HG02678 (cell line): ENCODE results near the gene SH3RF1.
"Not testable (repeated sequence)": the region's sequence is repeated elsewhere in the genome, so short reads cannot be mapped to it uniquely, and the experiment has no call there.

Experiments
- ATAC-seq: cut with Tn5 transposase; IDR thresholded peaks from one replicate; pipeline ENCODE4 v1.9.1; 2021; ENCODE audit warnings: mild to moderate bottlenecking, moderate library complexity; ENCODE audit not compliant: unreplicated experiment

The SH3RF1 gene

DNA sequence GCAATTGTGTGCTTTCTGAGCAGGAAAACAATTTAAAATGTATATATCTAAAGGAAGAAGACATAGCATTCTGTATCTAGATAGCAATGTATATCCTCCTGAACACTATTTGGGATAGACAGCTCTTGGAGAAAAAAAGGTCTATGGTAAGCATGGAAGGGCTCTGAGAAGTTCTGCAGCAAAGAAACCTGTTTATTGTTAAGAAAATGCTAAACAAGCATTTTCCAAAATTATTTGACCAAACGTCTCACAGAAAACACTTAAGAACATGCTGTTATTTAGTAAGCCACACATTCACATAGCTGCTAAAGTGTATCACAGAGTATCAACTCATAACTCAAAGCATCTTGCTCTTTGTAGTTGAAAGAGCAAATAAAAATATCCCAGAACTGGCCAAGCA, 67.9 kb downstream of the SH3RF1 start:
- ATAC-seq = no peak

DNA sequence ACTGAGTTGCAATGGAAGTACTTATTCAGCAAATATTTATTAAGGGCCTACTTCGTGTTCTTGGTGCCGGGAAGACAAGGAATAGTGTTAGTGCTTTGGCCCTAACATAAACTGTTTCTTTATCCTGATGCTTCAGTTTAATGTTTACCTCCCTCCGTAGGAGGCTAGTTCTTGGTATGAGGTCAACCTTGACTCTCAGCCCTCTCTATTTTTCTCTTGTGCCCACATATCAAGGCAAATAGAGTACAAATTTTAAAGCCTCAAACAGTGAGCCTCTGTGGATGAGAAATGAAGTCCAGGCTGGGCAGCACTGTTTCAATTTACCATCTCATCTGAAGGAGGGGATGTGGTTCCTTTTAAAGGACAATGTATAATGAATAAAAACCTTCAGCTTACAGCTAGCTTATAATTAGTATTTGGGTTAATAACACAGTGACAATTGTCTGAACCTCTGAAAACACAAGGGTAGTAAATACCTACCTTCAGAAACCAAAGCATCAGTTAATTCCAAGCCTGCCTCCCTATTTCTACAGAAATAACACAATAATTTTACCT, 68.5 kb downstream of the SH3RF1 start:
- ATAC-seq = peak; percentile 71

DNA sequence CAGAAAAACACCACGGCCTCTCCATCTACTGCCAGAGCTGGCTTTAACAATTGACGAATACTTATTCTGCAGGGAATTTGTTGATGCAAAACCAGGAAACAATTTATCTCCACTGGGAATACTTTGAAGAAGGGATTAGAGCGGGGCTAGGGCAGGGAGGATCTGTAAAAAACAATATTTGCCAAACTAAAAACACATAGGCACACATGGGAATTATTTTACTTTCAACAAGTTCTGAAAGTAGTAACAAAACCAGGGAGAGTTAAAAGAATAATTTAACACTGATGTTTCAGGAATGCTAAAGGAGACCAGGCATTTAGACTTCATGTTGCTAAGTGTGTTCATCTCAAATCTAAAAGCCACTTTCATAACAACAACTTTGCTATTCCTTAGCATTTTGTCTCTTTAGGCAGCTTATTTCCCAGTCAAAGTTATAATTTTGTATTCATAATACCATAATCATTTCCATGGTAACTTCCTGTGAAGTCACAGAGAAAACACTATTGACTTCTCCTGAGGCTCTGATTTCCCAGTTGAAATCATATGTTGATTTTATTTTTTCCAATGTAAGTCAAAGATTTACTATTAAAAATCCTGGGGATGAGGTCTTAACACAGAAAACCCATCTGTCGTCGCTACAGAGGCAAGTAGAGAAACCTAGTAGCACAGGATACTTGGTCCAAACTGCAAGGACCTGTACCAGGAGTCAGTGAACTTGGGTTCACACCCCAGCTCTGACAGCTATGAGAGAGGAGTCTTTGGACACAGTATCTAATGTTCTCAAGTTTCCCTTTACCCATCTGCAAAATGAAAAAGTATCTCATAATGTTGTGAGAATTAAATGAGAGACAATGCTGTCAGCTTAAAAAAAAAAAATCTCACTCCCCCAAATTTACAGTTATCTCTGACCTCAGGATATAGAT, 69.3 kb downstream of the SH3RF1 start:
- peak; percentile 26 for ATAC-seq

DNA sequence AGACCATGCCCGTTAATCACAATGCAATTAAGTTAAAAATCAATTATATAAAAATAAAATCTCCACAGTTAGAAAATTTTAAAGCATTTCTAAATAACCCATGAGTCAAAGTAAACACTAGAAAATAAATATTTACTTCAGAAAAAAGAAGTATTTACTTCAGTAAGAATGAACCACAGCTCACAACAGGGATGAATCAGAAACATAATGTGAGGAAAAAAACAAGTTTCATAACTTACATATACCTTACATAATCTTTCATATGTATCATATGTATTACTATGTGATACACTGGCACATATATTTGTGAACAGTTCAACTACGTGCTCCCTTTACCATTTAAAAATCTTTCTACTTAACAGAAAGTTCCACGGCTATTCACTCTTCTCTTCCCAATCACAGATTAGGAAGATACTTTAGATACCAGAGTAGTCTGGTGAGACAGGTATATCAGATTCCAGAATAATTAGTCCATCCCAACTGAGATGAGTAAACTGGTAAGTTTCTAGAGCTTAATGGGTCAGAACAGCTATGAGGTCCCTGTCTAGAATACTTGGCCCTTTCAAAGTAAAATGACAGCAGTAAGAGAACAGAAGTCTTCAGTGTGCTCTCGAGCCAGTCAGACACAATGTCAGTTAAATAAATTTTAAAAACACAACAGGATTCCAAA, 70.3 kb downstream of the SH3RF1 start:
- no peak for ATAC-seq

DNA sequence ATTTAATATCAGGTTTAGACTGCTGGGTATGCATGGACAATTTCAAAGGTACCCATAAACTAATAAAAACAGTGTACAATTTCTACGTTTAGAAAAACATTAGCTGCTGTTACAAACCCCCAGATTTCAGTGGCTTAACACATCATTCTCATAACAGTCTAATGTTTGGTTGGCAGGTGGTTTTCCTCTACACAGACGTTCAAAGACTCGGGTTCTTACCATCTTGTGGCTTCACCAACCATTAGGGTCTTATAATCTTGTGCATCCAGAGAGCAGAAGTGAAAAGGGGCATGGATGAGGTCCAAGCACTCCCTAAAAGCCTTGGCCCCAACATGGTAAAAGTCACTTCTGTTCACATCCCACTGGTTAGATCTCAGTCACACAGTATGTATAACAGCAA, 71.6 kb downstream of the SH3RF1 start:
- ATAC-seq = peak; percentile 53

DNA sequence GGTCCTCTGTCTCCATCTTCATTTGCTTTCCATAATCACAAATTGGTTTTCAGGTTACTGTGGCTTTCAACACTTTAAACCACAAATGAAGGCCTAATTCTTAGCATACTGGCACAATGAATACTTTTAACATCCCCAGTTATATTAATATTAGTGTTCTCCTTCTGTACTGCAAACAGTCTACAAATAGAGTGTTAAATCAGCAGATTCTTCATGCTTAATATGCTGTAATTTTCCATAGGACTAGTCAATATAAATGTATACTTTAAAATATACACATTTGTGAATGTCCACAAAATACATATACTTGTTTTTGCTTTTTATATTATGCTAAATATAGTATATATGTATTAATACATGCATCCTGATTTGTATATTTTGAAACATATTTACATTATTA, 72.6 kb downstream of the SH3RF1 start:
- ATAC-seq = no peak

DNA sequence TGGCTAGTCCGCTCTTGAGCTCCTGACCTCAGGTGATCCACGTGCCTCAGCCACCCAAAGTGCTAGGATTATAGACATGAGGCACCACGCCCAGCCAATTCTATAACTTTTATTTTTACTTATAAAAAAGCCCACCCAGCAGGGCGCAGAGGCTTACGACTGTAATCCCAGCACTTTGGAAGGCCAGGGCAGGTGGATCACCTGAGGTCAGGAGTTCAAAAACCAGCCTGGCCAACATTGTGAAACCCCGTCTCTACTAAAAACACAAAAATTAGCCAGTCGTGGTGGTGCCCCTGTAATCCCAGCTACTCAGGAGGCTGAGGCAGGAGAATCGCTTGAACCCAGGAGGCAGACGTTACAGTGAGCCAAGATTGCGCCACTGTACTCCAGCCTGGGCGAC, 73.5 kb downstream of the SH3RF1 start:
- ATAC-seq = not testable (repeated sequence)

DNA sequence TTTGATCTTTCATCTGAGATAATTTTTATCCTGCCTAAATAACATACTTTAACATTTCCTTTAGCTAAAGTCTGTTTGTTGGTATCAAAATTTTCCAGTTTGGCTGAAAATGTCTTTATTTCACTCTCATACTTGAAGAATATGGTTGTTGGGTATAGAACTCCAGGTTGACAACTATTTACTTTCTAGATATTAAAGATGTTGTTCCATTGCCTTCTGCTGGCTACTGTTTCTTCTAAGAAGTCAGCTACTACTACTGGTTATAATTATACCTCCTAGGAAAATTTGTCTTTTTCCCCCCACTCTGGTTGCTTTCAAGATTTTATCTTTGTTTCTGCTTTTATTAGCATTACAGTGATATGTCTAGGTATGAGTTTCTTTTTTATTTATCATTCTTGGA, 75.7 kb downstream of the SH3RF1 start:
- no peak for ATAC-seq

DNA sequence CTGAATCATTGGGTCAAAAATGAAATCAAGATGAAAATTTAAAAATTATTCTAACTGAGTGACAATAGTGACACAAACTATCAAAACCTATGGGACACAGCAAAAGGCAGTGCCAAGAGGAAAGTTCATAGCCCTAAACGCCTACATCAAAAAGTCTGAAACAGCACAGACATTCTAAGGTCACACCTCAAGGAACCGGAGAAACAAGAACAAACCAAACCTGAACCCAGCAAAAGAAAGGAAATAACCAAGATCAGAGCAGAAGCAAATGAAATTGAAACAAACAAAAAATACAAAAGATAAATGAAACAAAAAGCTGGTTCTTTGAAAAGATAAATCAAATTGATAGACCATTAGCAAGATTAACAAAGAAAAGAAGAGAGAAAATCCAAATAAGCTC, 80.8 kb downstream of the SH3RF1 start:
- peak; percentile 41 for ATAC-seq

DNA sequence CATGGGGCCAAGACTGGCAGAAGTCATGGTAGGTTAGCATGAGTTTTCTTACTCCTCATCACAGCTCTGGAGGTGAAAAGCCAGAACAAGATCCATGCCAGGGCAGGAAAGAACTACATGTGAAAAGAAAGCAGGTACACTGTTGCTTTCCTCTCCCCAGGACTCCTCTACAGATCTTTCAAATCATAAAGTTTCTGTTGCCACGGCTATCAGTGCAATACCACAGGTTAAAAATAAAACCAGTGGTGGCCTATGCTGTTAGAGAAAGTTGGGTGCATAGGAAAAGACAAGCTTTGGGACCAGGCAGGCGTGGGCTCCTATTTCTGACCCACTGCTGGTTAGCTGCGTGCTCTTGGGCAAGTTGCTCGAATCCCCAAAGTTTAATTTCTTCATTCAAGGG, 81.4 kb downstream of the SH3RF1 start:
- ATAC-seq = peak; percentile 86

DNA sequence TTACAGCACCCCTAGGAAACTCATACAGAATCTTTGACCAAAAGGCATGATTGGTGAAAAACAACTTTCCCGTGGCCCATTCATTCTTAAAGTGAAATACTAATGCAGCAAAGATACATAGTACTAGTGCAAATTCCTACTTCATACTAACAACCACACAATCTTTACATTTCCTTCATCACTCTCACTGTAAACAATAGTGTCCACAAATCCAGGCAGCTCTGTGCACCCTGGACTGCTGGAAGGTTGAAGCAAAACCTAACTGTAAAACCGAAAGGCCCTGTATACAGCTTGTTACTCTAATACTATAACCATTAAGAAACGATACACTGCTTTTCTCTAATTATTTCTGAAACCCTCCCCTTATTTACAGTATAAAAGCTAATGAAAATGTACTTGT, 82.6 kb downstream of the SH3RF1 start:
- no peak for ATAC-seq

DNA sequence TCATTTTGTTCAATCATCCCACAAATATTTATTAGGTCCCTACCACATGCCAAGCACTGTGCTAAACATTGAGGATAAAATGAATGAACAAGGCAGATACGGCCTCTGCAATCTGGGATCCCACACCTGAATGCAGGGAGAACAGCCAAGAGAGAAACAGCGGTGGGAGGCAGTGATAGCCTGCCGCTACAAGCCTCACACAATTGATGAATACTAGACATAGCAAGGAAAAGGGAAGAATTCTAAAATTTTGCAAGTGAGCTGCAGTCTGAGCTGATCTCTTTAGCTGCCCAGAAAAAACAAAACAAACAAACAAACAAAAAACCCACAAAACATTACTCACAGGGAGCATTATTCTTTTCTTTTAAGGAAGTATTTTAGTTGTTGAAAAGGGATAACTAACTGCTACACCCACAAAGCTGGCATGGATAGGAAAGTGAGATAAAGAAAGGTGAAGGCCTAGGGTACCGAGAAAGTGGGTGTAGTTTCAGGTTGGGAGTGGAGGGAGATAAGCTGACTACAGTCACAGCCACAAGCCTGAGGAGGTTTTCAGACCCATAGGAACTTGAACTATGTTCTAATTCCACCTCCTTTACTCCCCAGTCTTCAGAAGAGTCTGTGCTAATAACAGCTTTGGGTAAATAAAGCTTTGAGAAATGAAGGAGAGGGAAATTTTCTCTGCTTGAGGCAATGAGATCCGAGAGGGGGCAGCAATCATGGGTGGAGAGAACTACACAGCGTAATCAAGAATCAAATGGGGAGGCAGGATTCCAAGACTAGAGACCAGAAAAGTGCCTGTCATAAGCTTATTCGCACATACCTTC, 85.4 kb downstream of the SH3RF1 start:
- no peak for ATAC-seq

DNA sequence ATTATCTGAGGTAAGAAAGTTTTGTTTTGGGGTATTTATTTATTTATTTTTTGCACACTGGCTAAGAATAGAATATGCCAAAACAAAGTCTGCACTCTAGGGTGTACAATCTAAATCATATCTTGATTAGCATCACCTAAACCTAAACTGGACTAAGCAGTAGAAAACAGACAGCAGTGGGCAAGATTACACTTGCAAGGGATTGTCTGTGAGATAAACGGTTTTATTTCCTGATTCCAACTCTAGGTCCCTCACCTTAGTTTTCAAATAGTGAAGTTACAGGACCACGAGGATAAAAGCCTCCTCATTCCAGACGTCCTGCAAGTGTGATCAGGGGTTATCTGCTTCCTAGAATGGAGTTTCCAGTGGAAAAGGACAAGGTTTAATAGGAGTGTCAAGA, 86.1 kb downstream of the SH3RF1 start:
- no peak for ATAC-seq

DNA sequence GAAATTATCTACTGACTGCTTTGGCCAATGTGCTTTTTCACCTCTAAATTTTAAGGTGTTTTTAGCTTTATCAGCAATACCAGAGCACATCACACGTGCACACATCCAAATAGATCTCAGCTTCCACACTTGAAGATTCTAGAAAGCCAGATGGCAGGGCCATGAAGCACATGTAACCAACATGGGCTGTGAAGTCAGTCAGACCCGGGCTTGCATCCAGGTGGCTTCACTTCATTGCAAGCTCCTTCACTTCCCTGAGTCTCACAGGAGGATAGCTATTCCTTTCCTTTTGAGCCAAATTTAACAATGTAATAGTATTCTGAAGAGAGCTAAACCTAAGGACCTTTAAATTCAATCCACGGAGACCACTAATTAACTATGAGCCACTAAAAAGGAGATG, 86.5 kb downstream of the SH3RF1 start:
- ATAC-seq = no peak

DNA sequence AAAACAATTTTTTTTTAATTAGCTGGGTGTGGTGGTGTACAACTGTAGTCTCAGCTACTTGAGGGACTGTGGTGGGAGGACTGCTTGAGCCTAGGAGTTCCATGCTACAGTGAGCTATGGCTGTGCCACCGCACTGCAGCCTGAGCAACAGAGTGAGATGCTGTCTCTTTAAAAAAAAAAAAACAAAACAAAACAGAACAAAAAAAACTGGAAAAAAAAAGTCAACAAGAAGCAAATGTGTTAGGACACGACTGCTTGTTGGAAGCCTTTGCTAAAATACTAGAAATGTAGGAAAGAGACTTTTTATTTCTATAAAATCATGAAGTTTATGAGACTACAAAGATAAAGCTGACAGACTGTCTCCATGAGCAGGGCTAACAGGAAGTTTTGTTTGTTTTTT, 87.2 kb downstream of the SH3RF1 start:
- no peak for ATAC-seq

DNA sequence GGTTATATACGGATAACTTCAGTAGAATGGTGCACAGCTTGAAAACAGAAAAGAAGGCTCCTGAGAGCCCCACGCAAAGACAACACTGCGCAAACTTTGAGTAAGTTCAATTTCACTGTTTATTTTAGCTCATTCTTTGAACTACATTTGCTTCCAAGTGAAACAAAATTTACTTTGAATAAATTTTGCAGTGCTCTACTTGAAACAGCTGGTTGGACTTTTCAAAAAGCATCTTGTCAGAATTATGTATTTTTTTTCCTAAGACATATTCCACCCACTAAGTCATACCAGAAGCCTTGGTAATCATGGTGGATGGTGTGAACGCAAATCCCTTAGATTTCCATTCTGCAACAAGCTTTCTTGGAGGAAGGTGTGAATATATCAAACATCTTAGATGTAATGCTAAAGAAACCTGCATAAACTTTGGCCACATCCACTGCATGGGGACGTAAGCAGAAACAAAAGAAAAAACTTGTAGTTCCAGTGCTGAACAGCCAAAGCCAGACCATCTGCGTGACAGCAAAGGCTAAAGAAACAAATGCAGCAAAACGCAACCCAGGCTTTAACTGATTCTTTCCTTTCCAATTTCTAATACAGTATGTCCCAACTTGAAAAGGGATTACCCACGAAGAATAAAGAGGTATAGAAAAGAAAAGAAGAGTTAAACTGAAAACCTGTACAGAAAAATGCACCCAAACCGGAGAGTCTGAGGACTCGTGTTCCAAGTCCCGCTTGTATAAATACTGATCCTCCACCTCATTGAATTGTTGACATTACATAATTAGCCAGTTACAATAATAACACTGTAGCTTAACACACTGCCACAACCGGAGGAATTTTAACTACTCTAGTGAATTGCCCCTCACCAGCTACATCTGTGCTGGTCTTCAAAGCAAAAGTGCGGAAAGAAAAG, 90.9 kb downstream of the SH3RF1 start:
- no peak for ATAC-seq

DNA sequence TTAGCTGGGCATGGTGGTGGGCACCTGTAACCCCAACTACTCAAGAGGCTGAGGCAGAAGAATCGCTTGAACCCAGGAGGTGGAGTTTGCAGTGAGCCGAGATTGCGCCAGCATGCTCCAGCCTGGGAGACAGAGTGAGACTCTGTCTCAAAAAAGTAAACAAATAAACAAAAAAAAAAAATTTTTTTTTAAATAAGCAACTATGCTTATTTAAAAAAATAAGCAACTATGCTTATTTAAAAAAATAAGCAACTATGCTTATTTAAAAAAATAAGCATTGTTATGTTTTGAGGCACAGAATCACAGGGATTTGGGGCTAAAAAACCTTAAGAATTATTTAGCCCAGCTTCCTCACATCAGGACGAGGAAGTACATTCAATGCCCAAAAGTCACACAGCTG, 92.7 kb downstream of the SH3RF1 start:
- not testable (repeated sequence) for ATAC-seq

DNA sequence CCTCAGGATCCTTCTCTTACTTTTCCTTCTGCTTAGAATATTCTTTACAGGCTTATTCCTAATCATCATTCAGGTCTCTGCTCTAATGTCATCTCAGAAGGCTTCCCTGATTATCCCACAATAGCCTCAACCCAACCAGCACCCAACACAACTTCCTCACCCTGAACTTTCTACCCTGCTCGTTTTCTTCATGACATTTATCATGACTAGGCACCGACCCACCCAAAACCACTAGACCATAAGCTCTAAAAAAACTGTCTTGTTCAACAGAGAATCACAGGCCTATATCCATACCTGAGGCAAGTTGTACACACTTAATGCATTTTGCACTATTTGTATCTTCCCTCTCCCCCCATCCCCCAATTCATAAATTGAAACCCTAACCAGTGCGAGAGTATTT, 95.3 kb downstream of the SH3RF1 start:
- no peak for ATAC-seq

DNA sequence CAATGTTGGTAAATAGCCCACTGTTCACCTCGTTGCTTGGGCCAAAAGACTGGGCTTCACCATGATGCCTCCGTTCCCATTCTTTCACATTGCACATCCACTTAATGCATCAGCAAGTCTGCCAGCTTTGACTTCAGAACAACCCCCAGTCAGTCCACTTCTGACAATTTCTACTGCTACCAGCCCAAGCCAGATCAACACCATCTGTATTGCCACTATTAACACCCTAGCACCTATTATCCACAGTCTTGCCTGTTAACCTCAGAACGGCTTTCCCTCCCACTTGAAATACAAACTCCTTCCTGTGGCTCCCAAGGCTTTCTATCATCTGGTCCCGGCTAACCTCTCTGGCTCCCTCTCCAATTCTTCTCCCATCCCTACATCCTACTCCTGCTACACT, 95.7 kb downstream of the SH3RF1 start:
- ATAC-seq = no peak

DNA sequence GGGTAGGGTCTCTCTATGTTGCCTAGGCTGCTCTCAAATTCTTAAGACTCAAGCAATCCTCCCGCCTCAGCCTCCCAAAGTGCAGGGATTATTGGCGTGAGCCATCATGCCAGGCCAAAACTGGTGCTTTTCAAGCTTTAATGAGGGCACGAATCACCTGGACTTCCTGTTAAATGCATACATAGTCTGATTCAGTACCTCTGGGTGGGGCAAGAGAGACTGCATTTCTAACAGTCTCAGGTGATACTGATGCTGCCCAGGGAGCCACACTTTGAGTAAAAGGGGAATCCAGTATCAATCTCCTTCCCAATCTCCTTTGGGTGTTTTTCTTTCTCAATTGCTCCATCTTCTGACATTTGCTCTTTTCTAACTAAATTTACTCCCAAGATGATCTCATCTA, 96.5 kb downstream of the SH3RF1 start:
- ATAC-seq = no peak
